B cell (primary cell): ENCODE data around the gene HYDIN.

Experiments
- CTCF ChIP-seq: fragments of 200-600 bp; IDR thresholded peaks from one replicate; pipeline ENCODE4 v1.8.0; 2022; ENCODE audit warnings: antibody characterized with exemption, mild to moderate bottlenecking
- EZH2 ChIP-seq: IDR thresholded peaks from 2 replicates; pipeline ENCODE4 v1.6.1; 2012; ENCODE audit warnings: borderline replicate concordance, low read depth, mild to moderate bottlenecking, moderate library complexity, low read length; ENCODE audit not compliant: insufficient read depth, poor library complexity, severe bottlenecking

- TF ChIP-seq CTCF: no peak
- TF ChIP-seq EZH2: no peak
Observed at GRCh38 chr16:71216714-71217113, 13.8 kb downstream of the HYDIN start.
